GM23338 (cell line): ENCODE measurements around the gene TFAP2E. TPM values are rescaled to one million over a fixed set of nuclear protein-coding genes. Genes with fewer than 3 reads are reported as not detected.

Source experiments
- ATAC-seq: fragments of 200-7000 bp; cut with Tn5 transposase; 3 replicates; pipeline ENCODE4 v1.9.1; 2020
- DNase-seq: peaks from one replicate; pipeline ENCODE4 v3.0.0-alpha.2; 2015; ENCODE audit warnings: low spot score
- H2AFZ ChIP-seq: fragments of 200-600 bp; sonication (generic); 2 replicates; pipeline ENCODE4 v1.8.0; 2016; ENCODE audit warnings: antibody characterized with exemption, mild to moderate bottlenecking, moderate library complexity
- H3F3A ChIP-seq: fragments of 200-600 bp; sonication (generic); replicated peaks from 2 replicates; pipeline ENCODE4 v1.8.0; 2017; ENCODE audit warnings: antibody characterized with exemption, mixed run types, low read depth
- H3K27ac ChIP-seq: fragments of 200-600 bp; sonication (generic); 2 replicates; pipeline ENCODE4 v1.6.1; 2016; ENCODE audit warnings: low read depth
- H3K27me3 ChIP-seq: fragments of 200-600 bp; sonication (generic); 2 replicates; pipeline ENCODE4 v1.8.0; 2016; ENCODE audit warnings: mild to moderate bottlenecking, mixed run types, moderate library complexity; ENCODE audit not compliant: insufficient read depth
- H3K36me3 ChIP-seq: fragments of 200-600 bp; sonication (generic); 2 replicates; pipeline ENCODE4 v1.8.0; 2016; ENCODE audit warnings: mild to moderate bottlenecking; ENCODE audit not compliant: insufficient read depth
- H3K4me1 ChIP-seq: fragments of 200-600 bp; sonication (generic); 2 replicates; pipeline ENCODE4 v1.8.0; 2016; ENCODE audit warnings: mild to moderate bottlenecking, moderate library complexity; ENCODE audit not compliant: insufficient read depth
- H3K4me2 ChIP-seq: fragments of 200-600 bp; sonication (generic); 2 replicates; pipeline ENCODE4 v1.7.1; 2017; ENCODE audit warnings: mixed run types
- H3K4me3 ChIP-seq: fragments of 200-600 bp; sonication (generic); 2 replicates; pipeline ENCODE4 v1.6.1; 2016; ENCODE audit warnings: mixed run types
- H3K79me2 ChIP-seq: fragments of 200-600 bp; sonication (generic); replicated peaks from 2 replicates; pipeline ENCODE4 v1.8.0; 2017; ENCODE audit warnings: mild to moderate bottlenecking; ENCODE audit not compliant: insufficient read depth
- H3K9me2 ChIP-seq: fragments of 200-600 bp; sonication (generic); 2 replicates; pipeline ENCODE4 v1.8.0; 2017; ENCODE audit not compliant: insufficient read depth
- H4K20me1 ChIP-seq: fragments of 200-600 bp; sonication (generic); replicated peaks from 2 replicates; pipeline ENCODE4 v1.8.0; 2017; ENCODE audit warnings: mild to moderate bottlenecking; ENCODE audit not compliant: insufficient read depth
- H3K27ac Mint-ChIP-seq: 2 replicates; pipeline ENCODE4 v1.8.0; 2020; ENCODE audit warnings: inconsistent platforms, mild to moderate bottlenecking, moderate library complexity, mixed read lengths
- H3K27me3 Mint-ChIP-seq: 3 replicates; pipeline ENCODE4 v1.8.0; 2022; ENCODE audit warnings: low read depth, mild to moderate bottlenecking, moderate library complexity, mixed read lengths, inconsistent platforms; ENCODE audit not compliant: insufficient read depth, poor library complexity
- H3K36me3 Mint-ChIP-seq: 3 replicates; pipeline ENCODE4 v1.8.0; 2021; ENCODE audit warnings: low read depth, mild to moderate bottlenecking, inconsistent platforms, moderate library complexity, mixed read lengths
- H3K4me1 Mint-ChIP-seq: 3 replicates; pipeline ENCODE4 v1.8.0; 2020; ENCODE audit warnings: mild to moderate bottlenecking, inconsistent platforms, mixed read lengths
- H3K4me3 Mint-ChIP-seq: 3 replicates; pipeline ENCODE4 v1.8.0; 2021; ENCODE audit warnings: moderate library complexity, mild to moderate bottlenecking, inconsistent platforms, mixed read lengths
- H3K9me3 Mint-ChIP-seq: 3 replicates; pipeline ENCODE4 v1.8.0; 2020; ENCODE audit warnings: moderate library complexity, mild to moderate bottlenecking, inconsistent platforms, mixed read lengths
- CREB1 ChIP-seq: fragments of 250-450 bp; sonication (Bioruptor Pico); IDR thresholded peaks from 2 replicates; pipeline ENCODE4 v1.5.0; 2020; ENCODE audit warnings: low read depth, mild to moderate bottlenecking, moderate library complexity
- EZH2 ChIP-seq: fragments of 200-600 bp; sonication (generic); IDR thresholded peaks from one replicate; pipeline ENCODE4 v1.8.0; 2017; ENCODE audit warnings: antibody characterized with exemption, mild to moderate bottlenecking, low read depth; ENCODE audit not compliant: unreplicated experiment
- JUNB ChIP-seq: IDR thresholded peaks from one replicate; pipeline ENCODE4 v1.6.1; 2016; ENCODE audit warnings: antibody characterized with exemption; ENCODE audit not compliant: unreplicated experiment
- ZNF114 ChIP-seq: fragments of 250-450 bp; sonication (Bioruptor Pico); IDR thresholded peaks from 2 replicates; pipeline ENCODE4 v1.5.0; 2020; ENCODE audit warnings: mild to moderate bottlenecking, moderate library complexity
- polyA plus RNA-seq: library from polyadenylated mRNA; unstranded; fragments of >200 nt; fragmentation: Nextera tagmentation; extraction: Ambion mirVana; gene quantifications from 2 replicates; pipeline ENCODE4 v1.2.1, GENCODE V29; 2016
- total RNA-seq: library from RNA; depleted of rRNA; stranded (reverse); fragments of >200 nt; shearing (Covaris generic); gene quantifications from 2 replicates; pipeline ENCODE4 v1.2.3, GENCODE V29; 2014
- TF ChIP-seq, protein P1 (sequence below): IDR thresholded peaks from one replicate; pipeline ENCODE4 v1.6.1; 2018; ENCODE audit warnings: antibody characterized with exemption; ENCODE audit not compliant: unreplicated experiment
- TF ChIP-seq, protein P2 (sequence below), 2 experiments: fragments of 200-600 bp in 1 of 2; sonication (generic) in 1 of 2; conservative IDR thresholded peaks; 2 replicates each; pipeline versions ENCODE4 v1.5.1 to v1.6.1; 2016 to 2017; ENCODE audit warnings: antibody characterized with exemption in 2 of 2, low read depth in 2 of 2, mild to moderate bottlenecking in 2 of 2, moderate library complexity in 1 of 2
- TF ChIP-seq, protein P3 (sequence below): fragments of 250-450 bp; sonication (Bioruptor Pico); IDR thresholded peaks from 2 replicates; pipeline ENCODE4 v1.5.0; 2020; ENCODE audit warnings: mild to moderate bottlenecking, moderate library complexity

TFAP2E gene
- total and polyA plus RNA-seq, 2 experiments from 2014 or later, result 0.34 to 1.4 TPM

DNA sequence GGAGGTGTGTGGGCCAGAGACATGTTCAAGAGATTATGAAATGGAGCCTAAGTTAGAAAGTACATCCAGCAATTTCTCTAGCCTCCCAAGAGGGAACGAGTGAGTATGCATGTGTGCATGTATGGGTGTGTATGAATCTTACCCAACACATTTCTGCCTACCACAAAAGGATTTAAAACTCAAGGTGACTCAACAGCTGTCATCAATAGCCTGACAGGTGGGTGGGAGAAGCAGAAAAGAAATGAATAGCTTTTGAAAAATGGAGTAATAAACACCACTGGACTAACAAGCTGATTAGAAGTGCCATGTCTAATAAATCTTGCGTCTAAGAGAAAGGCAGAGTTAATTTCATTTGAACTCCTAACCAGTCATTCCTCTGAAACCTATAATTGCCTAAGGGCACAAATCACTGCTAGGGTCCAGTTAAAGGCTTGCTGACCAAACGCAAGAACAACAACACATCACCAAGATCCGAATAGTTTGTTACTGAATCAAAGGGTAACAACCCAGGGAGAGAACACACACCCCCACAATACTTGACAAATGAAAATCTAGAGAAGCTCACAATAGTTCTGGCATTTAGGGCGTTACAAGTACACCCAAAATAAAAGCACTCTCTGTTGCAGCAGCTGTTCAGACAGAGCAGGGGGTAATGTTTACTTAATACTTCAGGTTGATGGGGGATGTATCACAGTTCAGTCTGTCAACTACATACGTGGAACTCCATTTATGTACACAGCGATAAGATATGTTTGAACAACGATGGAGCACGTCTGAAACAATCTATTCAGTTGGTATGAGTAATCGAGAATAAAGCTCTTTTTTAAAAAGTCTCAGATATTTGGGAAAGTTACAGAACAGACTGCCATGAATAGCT, 17.3 kb upstream of the TFAP2E start:
- DNase-seq (no peak), ATAC-seq (no peak)
- Histone ChIP-seq H3K4me1 (peaks cover 34% of the 10 kb centered on the region), H2AFZ (no peak overlapping the region), H3F3A (peaks cover 13% of the 10 kb centered on the region), H3K27ac (peak overlapping the region; percentile 93), H3K4me3 (peak overlapping the region; percentile 91), H3K4me2 (peak overlapping the region; percentile 71), H3K27me3 (no peaks in the 10 kb centered on the region), H3K36me3 (peaks cover 7% of the 10 kb centered on the region; the same call in 1 of the 2 replicates), H3K9me2 (no peaks in the 10 kb centered on the region), H4K20me1 (no peaks in the 10 kb centered on the region), H3K79me2 (peaks cover 52% of the 10 kb centered on the region)
- Mint-ChIP-seq H3K4me3 (peak overlapping the region; percentile 98), H3K27ac (peak overlapping the region; percentile 93), H3K36me3 (peaks cover 35% of the 10 kb centered on the region), H3K9me3 (peaks cover 3% of the 10 kb centered on the region; the same call in 1 of the 3 replicates), H3K27me3 (peaks cover 14% of the 10 kb centered on the region), H3K4me1 (peaks cover 49% of the 10 kb centered on the region)
- TF ChIP-seq CREB1 (CRISPR knock-in tag) (no peak), EZH2 (no peak), JUNB (no peak), ZNF114 (CRISPR knock-in tag) (no peak)
- TF ChIP-seq, protein P1, sequence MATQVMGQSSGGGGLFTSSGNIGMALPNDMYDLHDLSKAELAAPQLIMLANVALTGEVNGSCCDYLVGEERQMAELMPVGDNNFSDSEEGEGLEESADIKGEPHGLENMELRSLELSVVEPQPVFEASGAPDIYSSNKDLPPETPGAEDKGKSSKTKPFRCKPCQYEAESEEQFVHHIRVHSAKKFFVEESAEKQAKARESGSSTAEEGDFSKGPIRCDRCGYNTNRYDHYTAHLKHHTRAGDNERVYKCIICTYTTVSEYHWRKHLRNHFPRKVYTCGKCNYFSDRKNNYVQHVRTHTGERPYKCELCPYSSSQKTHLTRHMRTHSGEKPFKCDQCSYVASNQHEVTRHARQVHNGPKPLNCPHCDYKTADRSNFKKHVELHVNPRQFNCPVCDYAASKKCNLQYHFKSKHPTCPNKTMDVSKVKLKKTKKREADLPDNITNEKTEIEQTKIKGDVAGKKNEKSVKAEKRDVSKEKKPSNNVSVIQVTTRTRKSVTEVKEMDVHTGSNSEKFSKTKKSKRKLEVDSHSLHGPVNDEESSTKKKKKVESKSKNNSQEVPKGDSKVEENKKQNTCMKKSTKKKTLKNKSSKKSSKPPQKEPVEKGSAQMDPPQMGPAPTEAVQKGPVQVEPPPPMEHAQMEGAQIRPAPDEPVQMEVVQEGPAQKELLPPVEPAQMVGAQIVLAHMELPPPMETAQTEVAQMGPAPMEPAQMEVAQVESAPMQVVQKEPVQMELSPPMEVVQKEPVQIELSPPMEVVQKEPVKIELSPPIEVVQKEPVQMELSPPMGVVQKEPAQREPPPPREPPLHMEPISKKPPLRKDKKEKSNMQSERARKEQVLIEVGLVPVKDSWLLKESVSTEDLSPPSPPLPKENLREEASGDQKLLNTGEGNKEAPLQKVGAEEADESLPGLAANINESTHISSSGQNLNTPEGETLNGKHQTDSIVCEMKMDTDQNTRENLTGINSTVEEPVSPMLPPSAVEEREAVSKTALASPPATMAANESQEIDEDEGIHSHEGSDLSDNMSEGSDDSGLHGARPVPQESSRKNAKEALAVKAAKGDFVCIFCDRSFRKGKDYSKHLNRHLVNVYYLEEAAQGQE, result no peak
- TF ChIP-seq, protein P2, sequence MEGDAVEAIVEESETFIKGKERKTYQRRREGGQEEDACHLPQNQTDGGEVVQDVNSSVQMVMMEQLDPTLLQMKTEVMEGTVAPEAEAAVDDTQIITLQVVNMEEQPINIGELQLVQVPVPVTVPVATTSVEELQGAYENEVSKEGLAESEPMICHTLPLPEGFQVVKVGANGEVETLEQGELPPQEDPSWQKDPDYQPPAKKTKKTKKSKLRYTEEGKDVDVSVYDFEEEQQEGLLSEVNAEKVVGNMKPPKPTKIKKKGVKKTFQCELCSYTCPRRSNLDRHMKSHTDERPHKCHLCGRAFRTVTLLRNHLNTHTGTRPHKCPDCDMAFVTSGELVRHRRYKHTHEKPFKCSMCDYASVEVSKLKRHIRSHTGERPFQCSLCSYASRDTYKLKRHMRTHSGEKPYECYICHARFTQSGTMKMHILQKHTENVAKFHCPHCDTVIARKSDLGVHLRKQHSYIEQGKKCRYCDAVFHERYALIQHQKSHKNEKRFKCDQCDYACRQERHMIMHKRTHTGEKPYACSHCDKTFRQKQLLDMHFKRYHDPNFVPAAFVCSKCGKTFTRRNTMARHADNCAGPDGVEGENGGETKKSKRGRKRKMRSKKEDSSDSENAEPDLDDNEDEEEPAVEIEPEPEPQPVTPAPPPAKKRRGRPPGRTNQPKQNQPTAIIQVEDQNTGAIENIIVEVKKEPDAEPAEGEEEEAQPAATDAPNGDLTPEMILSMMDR (conservative IDR thresholded peaks at IDR 0.05; ENCODE audit: low read depth in 2 of 2), result no peak
- TF ChIP-seq, protein P3, sequence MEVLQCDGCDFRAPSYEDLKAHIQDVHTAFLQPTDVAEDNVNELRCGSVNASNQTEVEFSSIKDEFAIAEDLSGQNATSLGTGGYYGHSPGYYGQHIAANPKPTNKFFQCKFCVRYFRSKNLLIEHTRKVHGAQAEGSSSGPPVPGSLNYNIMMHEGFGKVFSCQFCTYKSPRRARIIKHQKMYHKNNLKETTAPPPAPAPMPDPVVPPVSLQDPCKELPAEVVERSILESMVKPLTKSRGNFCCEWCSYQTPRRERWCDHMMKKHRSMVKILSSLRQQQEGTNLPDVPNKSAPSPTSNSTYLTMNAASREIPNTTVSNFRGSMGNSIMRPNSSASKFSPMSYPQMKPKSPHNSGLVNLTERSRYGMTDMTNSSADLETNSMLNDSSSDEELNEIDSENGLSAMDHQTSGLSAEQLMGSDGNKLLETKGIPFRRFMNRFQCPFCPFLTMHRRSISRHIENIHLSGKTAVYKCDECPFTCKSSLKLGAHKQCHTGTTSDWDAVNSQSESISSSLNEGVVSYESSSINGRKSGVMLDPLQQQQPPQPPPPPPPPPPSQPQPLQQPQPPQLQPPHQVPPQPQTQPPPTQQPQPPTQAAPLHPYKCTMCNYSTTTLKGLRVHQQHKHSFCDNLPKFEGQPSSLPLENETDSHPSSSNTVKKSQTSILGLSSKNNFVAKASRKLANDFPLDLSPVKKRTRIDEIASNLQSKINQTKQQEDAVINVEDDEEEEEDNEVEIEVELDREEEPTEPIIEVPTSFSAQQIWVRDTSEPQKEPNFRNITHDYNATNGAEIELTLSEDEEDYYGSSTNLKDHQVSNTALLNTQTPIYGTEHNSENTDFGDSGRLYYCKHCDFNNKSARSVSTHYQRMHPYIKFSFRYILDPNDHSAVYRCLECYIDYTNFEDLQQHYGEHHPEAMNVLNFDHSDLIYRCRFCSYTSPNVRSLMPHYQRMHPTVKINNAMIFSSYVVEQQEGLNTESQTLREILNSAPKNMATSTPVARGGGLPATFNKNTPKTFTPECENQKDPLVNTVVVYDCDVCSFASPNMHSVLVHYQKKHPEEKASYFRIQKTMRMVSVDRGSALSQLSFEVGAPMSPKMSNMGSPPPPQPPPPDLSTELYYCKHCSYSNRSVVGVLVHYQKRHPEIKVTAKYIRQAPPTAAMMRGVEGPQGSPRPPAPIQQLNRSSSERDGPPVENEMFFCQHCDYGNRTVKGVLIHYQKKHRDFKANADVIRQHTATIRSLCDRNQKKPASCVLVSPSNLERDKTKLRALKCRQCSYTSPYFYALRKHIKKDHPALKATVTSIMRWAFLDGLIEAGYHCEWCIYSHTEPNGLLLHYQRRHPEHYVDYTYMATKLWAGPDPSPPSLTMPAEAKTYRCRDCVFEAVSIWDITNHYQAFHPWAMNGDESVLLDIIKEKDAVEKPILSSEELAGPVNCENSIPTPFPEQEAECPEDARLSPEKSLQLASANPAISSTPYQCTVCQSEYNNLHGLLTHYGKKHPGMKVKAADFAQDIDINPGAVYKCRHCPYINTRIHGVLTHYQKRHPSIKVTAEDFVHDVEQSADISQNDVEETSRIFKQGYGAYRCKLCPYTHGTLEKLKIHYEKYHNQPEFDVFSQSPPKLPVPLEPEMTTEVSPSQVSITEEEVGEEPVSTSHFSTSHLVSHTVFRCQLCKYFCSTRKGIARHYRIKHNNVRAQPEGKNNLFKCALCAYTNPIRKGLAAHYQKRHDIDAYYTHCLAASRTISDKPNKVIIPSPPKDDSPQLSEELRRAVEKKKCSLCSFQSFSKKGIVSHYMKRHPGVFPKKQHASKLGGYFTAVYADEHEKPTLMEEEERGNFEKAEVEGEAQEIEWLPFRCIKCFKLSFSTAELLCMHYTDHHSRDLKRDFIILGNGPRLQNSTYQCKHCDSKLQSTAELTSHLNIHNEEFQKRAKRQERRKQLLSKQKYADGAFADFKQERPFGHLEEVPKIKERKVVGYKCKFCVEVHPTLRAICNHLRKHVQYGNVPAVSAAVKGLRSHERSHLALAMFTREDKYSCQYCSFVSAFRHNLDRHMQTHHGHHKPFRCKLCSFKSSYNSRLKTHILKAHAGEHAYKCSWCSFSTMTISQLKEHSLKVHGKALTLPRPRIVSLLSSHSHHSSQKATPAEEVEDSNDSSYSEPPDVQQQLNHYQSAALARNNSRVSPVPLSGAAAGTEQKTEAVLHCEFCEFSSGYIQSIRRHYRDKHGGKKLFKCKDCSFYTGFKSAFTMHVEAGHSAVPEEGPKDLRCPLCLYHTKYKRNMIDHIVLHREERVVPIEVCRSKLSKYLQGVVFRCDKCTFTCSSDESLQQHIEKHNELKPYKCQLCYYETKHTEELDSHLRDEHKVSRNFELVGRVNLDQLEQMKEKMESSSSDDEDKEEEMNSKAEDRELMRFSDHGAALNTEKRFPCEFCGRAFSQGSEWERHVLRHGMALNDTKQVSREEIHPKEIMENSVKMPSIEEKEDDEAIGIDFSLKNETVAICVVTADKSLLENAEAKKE (CRISPR knock-in tag), result no peak
